Fibroblast of the aortic adventitia (primary cell): ENCODE measurements around the gene FBXW8. TPM values are rescaled to one million over a fixed set of nuclear protein-coding genes. Genes with fewer than 3 reads are reported as not detected.

Source experiments
- DNase-seq: peaks from one replicate; pipeline ENCODE4 v3.0.0-alpha.2; 2010; ENCODE audit warnings: low read depth
- H3K4me3 ChIP-seq: 2 replicates; pipeline ENCODE4 v1.5.1; 2011; ENCODE audit warnings: low read depth, mild to moderate bottlenecking, control low read depth, low read length, moderate library complexity
- CTCF ChIP-seq: IDR thresholded peaks from 2 replicates; pipeline ENCODE4 v1.5.1; 2011; ENCODE audit warnings: mild to moderate bottlenecking, low read length, control low read depth, inconsistent platforms; ENCODE audit not compliant: insufficient read depth
- total RNA-seq: library from RNA; depleted of rRNA; stranded (reverse); fragments of >200 nt; gene quantifications from 2 replicates; pipeline ENCODE4 v1.2.3, GENCODE V29; 2012; ENCODE audit warnings: low replicate concordance

FBXW8 gene
- total RNA-seq, 1 donor = 11.2 TPM

DNA sequence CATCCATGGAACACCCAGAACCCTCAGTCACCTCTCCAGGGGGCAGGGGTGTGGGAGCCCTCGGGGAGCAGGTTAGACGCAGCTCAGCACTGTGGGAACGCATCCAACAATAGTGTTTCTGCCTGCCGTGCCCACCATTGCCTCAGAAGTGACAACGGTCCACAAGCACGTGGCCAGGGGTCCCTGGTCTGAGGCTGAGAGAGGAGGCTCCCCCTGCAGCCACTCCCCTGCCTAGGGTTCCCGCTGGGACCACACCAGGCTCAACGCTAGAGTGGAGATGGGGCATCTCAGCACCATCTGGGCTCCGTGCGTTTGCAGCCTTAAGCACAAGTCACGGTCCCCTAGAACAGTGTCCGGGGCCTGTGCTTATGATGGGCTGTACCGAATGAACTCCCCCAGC lies 125.8 kb downstream of the FBXW8 start:
- H3K4me3 ChIP-seq = no peak overlapping the region
- no peak for TF ChIP-seq CTCF
- no peak for DNase-seq

- no peak overlapping the region for H3K4me3 ChIP-seq
- TF ChIP-seq CTCF = no peak
- DNase-seq = no peak
These were observed 126.7 kb downstream of the FBXW8 start for GRCh38 chr12:117037289-117038022.

- no peak for DNase-seq
- H3K4me3 ChIP-seq = no peak overlapping the region
- TF ChIP-seq CTCF = no peak
These were observed 127.4 kb downstream of the FBXW8 start for GRCh38 chr12:117038023-117038680.

GRCh38 chr12:117038919-117039318 lies 128.2 kb downstream of the FBXW8 start:
- no peak overlapping the region for H3K4me3 ChIP-seq
- DNase-seq = no peak
- no peak for TF ChIP-seq CTCF

DNA sequence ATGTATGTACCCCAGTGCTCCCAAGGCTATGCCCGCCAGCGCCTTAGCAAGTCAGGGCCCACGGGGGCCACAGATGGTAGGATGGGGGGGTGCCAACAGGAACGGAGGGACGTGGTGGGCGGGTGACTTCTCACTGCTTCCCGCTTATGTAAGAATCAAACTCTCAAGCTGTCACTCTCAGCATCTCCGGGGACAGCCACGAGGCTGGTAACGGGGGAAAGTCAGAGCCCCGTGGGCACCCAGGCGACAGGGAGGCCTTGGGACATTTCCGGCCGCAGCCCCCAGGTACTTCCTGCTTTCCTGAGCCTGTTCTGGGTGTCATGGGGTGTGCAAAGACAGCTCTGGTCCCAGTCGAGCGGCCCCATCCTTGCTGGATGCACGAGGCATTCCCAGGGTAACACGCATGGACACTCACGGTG lies 129.2 kb downstream of the FBXW8 start:
- no peak for DNase-seq
- H3K4me3 ChIP-seq = no peak overlapping the region
- no peak for TF ChIP-seq CTCF

GRCh38 chr12:117040496-117040895 lies 129.7 kb downstream of the FBXW8 start:
- TF ChIP-seq CTCF = no peak
- H3K4me3 ChIP-seq = no peak overlapping the region
- no peak for DNase-seq
